HG03159 (cell line): ENCODE results near the gene BNC2.

ENCODE experiments used
- ATAC-seq: cut with Tn5 transposase; IDR thresholded peaks from one replicate; pipeline ENCODE4 v1.9.1; 2021; ENCODE audit warnings: mild to moderate bottlenecking, moderate library complexity; ENCODE audit not compliant: unreplicated experiment

Gene BNC2

DNA sequence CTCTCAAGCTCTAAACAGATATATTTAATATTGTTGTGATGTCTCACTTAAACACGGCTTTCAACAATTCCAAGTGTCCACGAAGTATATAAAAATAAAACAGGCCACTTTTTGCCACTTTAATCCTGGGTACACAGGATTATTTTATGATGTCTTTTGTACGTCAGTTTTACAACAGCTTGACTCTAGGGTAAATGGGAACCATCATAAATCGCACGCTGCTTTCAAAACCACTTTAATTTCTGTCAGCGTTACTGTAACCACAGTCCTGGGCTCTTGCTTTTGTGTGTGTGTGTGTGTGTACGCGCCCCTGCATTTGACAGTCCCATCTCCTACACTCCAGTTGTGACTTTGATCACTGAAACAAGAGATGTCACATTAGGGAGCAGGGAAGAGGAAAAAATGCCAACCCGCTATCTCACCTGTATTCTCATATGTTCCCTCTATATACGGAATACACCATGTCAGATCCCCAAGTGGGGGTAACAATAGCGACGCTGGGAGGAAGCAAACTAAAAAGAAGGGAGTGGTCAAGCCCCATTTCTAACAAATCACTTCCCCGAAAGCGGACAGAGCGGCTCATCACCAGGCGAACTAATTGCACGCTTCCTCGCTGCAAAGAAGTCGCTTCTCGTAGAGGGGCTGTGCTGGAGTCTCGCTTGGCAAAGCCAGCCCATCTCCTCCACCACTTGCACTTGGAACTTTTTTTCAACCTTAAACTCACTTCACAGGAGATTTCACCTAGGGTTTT is 1.2 kb downstream of the BNC2 start:
- ATAC-seq = no peak

- ATAC-seq = no peak
Measured at GRCh38 chr9:16868701-16869100, 1.8 kb downstream of the BNC2 start.

DNA sequence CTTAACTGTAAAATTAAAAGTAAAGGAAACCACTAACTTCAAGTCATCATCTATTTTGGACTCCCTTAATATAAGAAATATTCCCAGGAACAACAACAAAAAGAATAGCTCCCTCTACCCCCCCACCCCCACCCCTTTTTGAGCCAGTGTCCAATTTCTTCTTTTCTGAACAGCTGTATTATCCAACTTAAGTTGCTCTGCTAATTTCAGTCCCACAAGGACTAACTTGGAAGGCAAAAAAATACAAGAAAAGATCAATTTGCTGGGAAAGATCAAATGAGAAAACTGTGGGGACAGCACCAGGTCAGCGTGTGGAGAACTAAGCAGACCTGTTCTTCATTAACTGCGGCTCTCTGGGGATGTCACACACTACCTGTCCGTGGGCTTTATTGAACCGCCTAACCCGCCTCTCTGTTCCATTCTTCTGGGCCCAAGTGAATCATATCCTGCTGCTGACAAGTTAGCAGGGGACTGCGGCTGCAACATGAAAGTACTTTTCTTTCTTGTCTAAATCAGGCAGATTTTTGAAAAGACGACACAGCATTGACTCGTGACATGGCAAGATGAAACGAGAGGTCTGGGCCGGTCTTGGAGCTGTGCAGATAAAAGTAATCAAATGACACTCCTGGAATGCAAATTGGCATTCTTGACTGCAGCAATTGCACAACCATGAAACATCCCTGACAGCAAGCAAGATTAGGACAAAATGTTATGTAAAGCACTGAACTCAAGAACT is 2.7 kb downstream of the BNC2 start:
- no peak for ATAC-seq

DNA sequence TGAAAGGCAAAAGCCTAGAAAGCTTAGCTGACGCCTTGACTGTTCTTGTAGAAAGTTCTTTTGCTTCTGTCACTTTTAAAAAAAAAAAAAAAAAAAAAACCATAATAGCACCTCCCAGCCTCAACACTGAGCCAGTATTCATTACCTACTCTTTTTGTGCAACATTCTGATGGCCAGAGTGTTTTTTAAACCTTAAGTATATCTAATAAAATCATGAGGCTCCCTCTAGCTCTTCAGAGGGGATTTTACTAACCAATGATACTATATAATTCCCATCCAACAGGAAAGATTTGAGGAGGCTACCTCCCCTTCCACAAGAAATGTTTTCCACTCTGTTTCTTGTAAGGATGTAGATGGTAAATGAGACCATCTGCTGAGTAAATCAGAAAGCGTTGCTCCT is 3.9 kb downstream of the BNC2 start:
- no peak for ATAC-seq

GRCh38 chr9:16864649-16865434 is 5.6 kb downstream of the BNC2 start:
- ATAC-seq = no peak

- ATAC-seq = no peak
Measured at GRCh38 chr9:16848179-16848578, 22.3 kb downstream of the BNC2 start.

- ATAC-seq = no peak
Measured at GRCh38 chr9:16846986-16847385, 23.5 kb downstream of the BNC2 start.

DNA sequence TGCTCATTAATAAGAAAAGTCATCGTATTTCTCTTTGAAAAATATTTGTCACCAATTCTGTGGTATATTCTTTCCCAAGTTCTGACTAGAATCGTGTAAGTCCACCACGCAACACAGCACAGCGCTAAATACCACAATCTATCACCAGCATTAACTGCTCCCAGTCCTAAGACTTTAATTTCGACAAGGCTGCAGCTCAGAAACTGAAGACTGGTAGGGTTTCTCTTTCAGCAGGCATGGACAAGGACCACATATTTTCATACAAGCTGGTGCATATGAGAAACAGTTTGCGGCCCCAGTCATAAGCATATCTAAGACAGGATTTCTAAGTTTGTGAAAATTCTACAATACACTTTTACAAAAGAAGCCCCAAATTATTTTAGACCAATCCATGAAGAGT is 24.1 kb downstream of the BNC2 start:
- ATAC-seq = no peak

DNA sequence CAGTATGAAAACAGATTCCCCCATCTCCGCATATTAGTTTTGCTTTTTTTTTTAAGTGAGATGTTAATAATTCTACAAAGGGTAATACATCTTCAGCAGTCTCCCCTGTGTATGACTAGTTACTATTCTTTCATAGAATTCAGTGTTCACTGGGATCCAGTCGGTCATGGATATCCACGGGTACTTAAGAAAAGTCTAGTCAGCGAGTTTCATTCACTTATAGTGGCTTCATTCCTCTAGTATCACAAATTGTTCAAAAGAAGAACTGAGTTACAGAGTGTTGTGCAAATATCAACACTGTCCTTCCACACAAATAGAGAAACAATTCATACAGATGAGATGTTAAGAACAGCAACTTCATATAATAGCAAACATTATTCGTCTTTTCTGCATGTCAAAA is 35.7 kb downstream of the BNC2 start:
- ATAC-seq = no peak

DNA sequence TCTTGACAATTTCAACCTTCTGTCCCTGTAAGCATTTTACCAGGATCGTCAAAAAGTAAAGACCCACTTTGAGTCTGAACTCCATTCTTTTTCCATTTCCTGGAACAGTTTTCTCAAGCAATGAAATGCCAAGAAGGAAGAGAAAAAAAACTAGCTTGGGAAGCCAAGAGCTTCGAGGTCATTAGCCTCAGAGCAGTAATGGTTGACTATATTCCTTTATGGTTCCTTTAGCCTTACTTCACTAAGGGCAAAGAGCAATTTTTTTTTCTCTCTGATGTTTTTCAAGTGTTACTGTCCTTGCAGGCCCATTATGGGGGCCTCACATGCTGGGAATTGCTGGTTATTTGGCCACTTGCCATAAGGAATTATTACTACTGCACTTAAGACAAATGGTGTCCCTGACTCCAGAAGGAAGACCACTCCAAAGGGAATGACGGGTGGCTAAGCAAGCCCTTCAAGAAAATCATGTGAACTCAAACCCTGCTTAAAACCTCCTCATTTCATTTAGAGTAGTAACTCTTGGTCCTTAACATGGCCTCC is 37.1 kb downstream of the BNC2 start:
- ATAC-seq = no peak

GRCh38 chr9:16832101-16832500 is 38.4 kb downstream of the BNC2 start:
- ATAC-seq = no peak

- ATAC-seq = no peak
Measured at GRCh38 chr9:16830806-16831205, 39.7 kb downstream of the BNC2 start.

- ATAC-seq = no peak
Measured at GRCh38 chr9:16828340-16829281, 41.9 kb downstream of the BNC2 start.

DNA sequence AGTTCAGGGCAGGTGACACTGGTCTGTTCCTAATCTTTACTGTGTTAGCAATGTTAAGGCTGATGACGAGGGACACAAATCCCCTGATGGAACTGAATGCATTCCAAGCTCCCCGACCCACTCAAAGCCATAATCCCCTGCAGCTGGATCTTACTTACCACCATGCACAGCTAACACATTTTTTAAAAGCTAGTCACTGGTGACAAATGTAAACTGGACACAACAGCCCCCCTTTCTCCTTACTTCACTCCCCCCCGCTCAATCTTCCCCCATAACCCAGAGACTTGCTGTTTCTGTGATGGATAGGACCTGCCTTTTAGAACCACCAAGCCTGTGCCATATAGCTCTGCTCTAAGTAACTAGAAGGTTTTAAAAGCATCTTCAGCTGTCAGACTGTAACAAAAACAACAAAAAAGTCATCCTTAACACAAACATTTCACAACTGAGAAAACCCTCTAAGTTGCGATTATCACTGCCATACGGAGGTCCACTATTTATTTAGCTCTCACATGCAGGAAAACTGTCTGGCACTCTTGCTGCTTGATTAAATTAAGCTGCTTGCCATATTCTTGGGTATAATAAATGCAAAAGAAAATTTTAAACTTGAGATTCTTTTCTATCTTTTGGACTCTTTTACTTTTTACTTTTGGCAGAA is 44.4 kb downstream of the BNC2 start:
- no peak for ATAC-seq

DNA sequence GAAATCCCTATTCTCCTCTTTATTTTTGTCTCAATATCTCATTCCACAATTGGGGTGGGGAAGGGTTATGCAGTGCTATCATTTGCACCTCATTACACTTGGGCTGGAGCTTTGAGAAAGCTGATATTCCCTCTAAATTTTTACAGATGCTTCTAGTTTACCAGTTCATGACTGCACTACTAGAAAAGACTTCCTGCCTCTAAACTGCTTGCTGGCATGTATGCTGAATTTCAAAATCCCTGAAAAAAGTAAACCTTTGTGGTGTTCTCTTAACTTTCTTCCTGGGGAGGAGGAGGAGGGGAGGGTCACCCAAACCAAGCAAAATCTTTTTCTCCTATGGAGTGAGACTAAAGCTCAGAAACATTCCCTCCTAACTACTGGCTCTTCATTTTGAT is 45.1 kb downstream of the BNC2 start:
- ATAC-seq = no peak

DNA sequence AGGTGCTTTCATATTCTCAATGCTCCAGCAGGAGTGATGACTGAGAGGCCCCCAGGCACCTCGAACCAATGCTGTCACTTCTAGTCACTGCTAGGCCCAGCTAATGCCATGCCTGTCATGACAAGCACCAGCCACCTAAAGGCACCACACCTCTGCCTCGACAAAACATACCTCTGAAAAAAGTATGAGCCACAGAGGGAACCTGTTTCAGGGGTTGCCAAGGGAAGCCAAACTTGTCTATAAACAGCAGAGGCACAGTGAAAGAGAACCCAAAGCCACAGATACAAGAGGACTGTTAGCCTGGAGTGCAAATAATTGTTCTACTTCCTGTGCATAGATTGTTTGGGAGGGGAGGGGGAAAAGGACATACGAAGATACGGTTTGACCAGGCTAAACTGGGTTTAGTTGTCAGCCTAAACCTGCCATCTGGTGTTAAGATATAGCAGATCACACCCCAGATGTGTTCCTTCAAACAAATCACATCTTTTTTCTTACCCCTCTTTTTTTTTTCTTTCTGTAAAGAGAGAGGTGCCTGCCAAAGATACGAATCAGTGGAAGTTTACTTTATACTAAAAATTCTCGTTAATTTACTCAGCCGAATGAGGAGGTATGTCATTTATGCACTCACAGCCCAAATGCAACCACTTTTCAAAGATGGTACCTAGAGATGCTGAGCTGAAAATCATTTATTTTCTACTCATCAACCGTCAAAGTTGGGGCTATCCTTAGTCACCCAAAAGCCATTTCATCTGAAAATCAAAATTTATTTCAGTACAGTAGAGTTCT is 45.7 kb downstream of the BNC2 start:
- no peak for ATAC-seq

DNA sequence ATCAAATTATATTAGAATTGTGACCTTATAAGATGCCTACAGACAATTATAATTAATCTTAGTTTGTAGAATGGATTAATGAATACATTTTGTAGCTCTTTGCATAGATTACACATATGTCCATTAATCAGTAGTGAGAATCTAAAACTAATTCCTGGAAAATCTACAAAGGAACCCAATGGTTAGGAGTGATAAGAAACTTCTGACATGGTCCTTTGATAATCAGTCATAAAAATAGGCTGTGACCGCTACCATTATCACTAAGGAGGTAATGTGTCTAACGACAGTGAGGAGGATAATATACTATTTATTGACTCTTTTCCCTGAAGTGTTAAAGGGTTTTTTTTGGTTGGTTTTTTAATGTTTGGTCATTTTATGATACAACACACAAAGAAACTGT is 46.6 kb downstream of the BNC2 start:
- ATAC-seq = no peak

- ATAC-seq = no peak
Measured at GRCh38 chr9:16821344-16821743, 49.1 kb downstream of the BNC2 start.

GRCh38 chr9:16817514-16817913 is 53.0 kb downstream of the BNC2 start:
- no peak for ATAC-seq
